K562 (cell line): ENCODE data around the gene C3orf52.

Source experiments
- BHLHE40 ChIP-seq: IDR thresholded peaks from 2 replicates; pipeline ENCODE4 v1.6.1; 2011; ENCODE audit warnings: low read length, improper control_type of control experiment
- CTCF ChIP-seq, 3 experiments: IDR thresholded peaks in 2 of 3; conservative IDR thresholded peaks in 1 of 3; 2 replicates each; pipeline ENCODE4 v1.5.1; 2011 to 2012; ENCODE audit warnings: low read length in 3 of 3, mild to moderate bottlenecking in 3 of 3, control low read depth in 2 of 3, improper control_type of control experiment in 1 of 3, inconsistent platforms in 1 of 3, low read depth in 1 of 3, mixed read lengths in 1 of 3, moderate library complexity in 1 of 3; ENCODE audit not compliant: insufficient read depth in 2 of 3
- NR1H2 ChIP-seq: sonication (generic); formaldehyde crosslinking; IDR thresholded peaks from 2 replicates; pipeline ENCODE4 v1.4.0; 2020; ENCODE audit warnings: mild to moderate bottlenecking, missing genetic modification reagents

- TF ChIP-seq CTCF (IDR thresholded peaks at IDR 0.05 in 2 of 3, conservative IDR thresholded peaks at IDR 0.05 in 1 of 3; ENCODE audit: insufficient read depth in 2 of 3, low read depth in 1 of 3, low read length in 3 of 3) (no peak), BHLHE40 (no peak), NR1H2 (no peak)
Measured at GRCh38 chr3:112074616-112075497, 11.3 kb upstream of the C3orf52 start.
